ENCODE data around the gene ROR2.

ROR2 gene

DNA sequence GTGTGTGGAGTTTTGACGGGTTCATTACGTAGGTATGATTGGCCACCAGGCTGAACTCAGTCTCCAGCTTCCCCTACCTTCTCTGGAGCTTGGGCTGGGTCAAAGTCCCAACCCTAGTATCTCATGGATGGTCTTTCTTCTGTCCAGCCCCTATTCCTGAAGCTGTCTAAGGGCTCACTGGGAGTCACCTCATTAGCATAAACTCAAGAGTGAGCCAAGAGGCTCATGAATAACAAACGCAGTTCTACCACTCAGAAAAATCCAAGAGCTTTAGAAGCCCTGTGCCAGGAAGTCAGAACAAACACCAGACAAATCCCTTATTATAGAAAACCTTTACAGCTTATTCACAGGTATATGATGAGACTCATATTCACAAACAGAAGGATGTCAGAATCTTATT is 346.1 kb downstream of the ROR2 start:
- DNase-seq, result no peak

DNA sequence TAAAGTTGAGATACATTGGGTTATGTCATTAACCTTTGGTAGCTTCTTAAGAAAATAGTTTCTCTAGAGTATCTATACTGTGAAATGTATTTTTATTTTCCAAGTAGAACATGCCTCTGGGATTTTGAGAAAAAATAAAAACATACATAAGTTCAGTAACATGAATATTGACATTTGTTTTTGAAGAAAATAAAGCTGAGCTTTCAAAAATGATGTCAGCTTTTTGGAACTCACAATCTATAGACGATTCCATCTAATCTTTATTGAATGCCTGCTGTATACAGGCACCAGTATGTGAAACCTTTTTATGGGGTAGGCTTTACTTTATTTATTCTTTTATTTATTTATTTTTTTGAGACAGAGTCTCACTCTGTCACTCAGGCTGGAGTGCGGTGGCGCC is 350.5 kb downstream of the ROR2 start:
- no peak for DNase-seq

- no peak for DNase-seq
Measured at GRCh38 chr9:91591627-91592026, 358.4 kb downstream of the ROR2 start.

- DNase-seq, result no peak
Measured at GRCh38 chr9:91589101-91589553, 360.9 kb downstream of the ROR2 start.

- no peak for DNase-seq
Measured at GRCh38 chr9:91586282-91586681, 363.7 kb downstream of the ROR2 start.

GRCh38 chr9:91583966-91584365 is 366.1 kb downstream of the ROR2 start:
- DNase-seq, result no peak

GRCh38 chr9:91583161-91583875 is 366.7 kb downstream of the ROR2 start:
- DNase-seq, result no peak

GRCh38 chr9:91582181-91582580 is 367.8 kb downstream of the ROR2 start:
- no peak for DNase-seq

DNA sequence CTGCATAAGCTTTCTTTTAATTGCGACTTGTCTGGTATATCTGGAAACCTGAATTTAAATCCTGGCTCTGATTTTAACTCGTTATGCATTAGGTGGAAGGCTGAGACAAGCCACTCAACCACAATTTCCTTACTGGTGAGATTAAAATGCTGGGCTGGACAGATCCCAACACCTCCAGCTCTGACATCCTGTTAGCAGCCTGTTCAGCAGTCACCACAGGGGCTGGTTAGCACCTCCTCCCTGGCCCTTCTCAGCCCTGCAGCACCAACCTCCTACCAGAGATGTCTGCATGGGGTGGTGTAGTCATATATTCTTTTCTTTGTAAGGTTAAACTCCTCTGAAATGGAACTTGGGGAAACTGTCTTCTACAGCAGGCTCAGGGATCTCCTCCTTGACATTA is 369.9 kb downstream of the ROR2 start:
- no peak for DNase-seq

GRCh38 chr9:91578911-91579310 is 371.1 kb downstream of the ROR2 start:
- DNase-seq, result no peak

DNA sequence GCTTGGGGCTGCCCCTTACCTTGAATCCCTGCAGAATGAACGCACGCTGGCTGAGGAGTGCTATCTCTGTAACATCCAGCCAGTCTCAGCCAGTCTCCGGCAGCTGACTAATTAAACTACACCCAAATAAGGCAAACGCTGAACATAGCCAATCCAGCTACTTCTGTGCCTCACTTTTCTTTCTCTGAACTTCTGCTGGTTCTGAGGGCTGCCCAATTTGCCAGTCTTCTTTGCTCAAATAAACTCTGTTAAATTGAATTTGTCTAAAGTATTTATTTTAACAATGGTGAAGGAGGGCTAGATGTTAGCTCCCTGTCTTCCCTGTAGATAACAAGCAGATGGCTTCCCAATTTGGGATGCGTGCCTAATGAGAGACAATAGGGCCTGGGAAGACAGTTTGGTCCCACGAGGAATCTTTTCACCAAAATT is 372.4 kb downstream of the ROR2 start:
- no peak for DNase-seq

DNA sequence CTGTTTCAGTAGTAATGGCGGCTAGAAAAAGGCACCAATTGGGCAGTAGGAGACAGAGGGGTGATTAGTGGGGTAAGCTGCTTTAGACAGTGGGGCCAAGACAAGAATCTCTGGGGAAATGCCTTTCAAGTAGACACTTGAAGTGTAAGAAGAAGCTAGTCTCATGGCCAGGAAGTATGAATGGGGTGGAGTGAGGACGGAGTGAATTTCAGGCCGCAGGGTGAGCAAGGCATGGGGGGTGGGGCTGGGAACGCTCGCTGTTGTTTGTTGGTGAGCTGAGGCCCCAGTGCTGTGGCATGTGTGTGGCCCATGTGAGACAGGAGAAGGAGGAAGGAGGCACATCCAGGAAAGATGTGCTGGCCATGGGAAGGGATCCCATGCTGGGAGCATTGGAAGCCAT is 377.2 kb downstream of the ROR2 start:
- DNase-seq, result no peak

DNA sequence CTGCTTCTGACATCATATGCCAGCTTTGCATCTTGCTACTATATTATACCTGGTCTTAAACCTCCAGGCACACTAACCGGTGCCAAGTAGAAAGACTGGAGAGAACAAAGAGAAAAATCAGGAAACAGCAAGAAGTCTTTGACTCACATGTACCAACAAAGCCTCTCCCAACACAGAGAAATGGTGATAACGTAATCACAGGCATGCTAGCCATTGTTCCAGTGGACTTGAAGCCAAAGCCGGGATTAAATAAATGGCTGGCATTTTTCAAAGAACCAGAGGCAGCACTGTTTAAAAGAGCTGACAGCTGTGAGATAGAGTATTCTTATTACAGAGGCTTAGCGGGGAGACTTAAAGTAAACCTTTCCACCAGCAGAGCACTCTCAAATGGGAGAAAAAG is 378.0 kb downstream of the ROR2 start:
- no peak for DNase-seq

- no peak for DNase-seq
Measured at GRCh38 chr9:91571036-91571435, 379.0 kb downstream of the ROR2 start.

- DNase-seq, result no peak
Measured at GRCh38 chr9:91567642-91568274, 382.3 kb downstream of the ROR2 start.

DNA sequence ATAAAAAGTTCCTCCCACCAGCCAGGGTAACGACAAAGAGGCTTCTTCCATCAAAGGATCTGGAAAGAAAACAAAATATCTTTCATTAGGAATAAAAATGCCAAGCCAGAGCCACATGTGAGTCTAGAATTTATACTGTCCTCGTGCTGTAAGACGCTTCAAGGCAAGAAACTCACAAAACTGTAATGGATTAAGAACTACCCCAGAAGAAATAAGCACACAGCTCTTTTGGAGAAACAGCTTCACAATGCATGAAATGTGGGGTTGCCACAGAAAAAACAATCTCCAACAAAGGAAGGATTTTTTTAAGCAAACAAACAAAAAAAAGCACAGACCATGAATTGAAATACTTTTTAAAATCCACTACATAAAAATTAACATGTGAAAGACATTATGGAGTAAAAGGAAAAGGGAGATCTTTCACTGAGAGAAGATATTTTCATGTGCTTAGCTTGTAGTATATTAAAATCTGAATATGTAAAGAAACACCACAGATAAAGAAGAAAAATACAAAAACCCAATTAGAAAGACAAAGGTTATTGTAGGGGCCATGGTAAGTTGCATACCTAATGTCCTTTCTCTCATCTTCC is 385.9 kb downstream of the ROR2 start:
- no peak for DNase-seq

DNA sequence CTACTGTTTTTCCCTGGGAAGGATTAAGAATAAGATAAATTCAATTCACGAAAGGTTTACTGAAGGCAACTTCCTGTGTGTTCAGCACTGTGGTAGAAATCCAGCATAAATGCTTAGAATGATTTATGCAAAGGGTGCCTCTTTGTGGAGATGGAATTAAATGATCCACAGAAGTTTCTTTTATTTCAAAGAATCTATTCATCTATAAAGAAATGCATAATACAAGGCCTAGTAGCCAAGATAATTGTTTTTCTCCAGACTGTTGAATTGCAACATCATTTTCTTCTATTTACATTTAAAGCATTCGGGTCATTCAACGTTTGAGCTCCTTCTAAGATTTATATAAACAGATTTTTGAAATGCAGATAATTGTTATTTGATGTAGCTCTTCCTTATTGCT is 387.6 kb downstream of the ROR2 start:
- no peak for DNase-seq

DNA sequence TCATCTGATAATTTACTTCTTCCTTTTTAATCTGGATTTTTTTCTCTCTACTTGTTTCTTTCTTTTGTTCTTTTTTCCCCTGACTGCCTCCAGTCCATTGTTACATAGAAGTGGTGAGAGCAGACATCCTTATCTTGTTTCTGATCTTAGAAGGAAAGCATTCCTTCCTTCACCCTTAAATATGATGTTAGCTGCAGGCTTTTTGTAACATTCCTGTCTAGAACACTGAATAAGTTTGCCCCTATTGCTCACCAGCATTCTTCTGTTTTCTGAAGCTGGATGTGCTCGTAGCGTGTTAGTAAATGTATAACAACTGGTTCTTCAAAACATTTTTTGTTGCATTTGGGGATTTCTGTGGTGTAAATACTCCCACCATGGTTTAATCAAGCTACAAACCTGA is 389.7 kb downstream of the ROR2 start:
- DNase-seq, result no peak

DNA sequence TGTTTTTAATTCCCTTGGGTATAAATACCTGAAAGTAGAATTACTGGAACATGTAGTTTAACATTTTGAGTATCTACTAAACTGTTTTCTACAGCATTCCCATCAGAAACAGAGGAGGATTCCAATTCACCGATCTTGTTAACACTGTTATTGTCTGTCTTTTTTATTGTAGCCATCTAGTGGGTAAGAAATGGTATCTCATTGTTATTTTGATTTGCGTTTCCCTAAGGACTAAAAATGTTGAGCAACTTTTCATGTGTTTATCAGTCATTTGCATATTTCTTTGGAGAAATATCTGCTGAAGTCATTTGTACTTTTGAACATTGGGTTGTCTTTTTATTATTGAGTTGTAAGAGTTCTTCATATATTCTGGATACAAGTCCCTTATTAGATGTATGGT is 391.1 kb downstream of the ROR2 start:
- no peak for DNase-seq

DNA sequence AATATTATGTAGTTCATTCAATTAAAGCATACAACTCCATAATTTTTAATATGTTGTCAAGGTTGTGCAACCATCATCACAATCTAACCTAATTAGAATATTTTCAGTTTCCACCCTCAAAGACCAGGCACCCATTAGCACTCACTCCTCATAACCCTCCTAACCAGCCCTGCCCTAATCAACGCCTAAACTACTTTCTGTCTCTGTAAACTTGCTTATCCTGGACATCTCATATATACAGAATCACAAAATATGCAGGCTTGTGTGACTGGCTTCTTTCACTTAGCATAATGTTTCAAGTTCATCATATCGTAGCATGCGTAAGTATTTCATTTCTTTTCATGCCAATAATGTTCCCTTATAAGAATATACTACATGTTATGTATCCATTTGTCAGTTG is 391.6 kb downstream of the ROR2 start:
- DNase-seq, result no peak

DNA sequence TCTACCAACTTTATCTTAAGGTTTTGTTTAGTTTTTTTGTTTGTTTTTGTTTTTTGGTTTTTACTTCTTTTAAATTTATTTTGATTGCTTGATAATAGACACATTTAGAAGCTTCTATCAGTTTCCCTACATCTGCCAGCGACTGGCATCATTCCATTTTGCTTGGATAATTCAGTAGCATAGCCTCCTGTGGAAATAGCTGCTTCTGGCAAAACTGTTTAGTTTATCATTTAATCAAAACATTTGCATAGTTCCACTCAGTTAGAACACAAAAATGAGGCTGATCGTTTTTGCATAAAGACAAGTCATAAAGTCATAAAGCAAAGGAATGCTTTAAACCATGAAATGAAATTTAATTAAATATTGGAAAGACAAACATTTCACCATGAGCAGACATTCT is 392.7 kb downstream of the ROR2 start:
- no peak for DNase-seq

DNA sequence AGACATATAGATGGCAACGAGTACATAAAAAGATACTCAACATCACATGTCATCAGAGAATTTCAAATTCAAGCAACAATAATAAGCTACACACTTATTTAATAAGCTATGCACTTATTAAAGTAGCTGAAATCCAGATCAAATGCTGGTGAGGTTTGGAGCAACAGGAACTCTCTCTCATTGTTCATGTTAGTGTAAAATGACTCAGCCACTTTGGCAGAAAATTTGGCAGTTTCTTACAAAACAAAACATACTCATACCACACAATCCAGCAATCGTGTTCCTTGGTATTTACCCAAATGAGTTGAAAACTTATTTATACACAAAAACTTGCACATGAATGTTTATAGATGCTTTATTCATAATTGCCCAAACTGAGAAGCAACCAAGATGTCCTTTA is 394.9 kb downstream of the ROR2 start:
- DNase-seq, result no peak

DNA sequence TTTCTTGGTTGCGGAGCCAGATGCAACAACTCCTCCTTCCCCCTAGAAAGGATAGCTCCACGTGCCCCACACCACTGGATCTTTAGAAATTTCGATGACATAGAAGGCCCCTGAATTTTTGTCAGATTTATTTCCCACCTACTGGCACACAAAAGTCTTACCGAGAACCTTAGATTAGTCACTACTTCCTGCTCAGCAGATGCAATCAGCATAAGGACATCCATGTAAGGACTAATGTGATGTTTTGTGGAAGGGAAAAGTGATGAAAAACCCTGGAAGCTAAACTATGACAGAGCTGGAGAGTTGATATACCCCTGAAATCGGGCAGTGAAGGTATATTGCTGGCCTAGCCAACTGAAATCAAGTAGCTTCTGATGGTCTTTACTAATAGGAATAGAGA is 400.9 kb downstream of the ROR2 start:
- DNase-seq, result no peak

DNA sequence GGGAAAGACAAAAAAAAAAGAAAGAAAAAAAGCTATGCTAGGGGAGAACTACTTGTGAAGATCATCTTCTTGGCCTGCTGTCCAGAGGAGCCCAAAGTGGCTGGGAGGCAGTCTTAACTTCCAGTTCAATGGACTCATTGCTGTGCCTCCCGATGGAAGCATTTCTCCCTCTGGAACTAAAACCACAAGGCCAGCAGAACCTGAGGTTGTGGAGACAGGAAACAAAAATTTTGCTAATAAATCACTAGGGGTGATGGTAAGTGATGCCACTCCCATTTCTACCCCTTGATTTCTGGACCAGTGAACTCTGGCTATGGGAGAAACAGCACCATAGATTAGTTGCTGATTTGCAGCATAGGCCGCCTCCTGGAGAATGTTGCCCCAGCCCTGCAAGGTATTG is 402.9 kb downstream of the ROR2 start:
- DNase-seq, result no peak

DNA sequence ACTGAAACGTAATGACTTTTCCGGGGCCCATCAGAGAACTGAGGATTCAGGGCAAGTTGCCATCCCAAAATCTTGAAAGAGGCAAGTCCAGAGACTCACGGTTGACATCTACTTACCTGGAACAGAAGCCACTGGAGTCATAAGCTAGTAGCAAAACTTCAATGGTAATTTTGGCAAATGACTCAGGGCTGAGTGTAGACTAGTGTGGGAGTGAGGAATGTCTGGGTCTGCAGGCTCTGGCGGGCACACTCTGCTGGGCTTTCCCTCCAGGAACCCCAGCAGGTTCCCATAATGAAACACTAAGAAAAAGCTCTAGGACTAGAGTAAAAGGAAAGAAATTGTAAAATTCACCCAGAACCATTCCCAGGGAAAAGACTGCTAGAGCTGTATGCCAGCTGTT is 403.5 kb downstream of the ROR2 start:
- no peak for DNase-seq
